OCI-LY1 (cell line): ENCODE data around the gene TSR3.

Source experiments
- H2AFZ ChIP-seq: fragments of 200-600 bp; sonication (generic), shearing (Covaris generic); 2 replicates; pipeline ENCODE4 v1.6.0; 2014; ENCODE audit warnings: antibody characterized with exemption, mild to moderate bottlenecking, low read length
- H3F3A ChIP-seq: fragments of 200-600 bp; sonication (generic), shearing (Covaris generic); 2 replicates; pipeline ENCODE4 v1.6.0; 2014; ENCODE audit warnings: mild to moderate bottlenecking, antibody characterized with exemption, low read length, moderate library complexity; ENCODE audit not compliant: insufficient read depth
- H3K27ac ChIP-seq: fragments of 200-600 bp; sonication (generic); 2 replicates; pipeline ENCODE4 v1.5.1; 2014; ENCODE audit warnings: low read length, mixed run types, mild to moderate bottlenecking, low read depth; ENCODE audit not compliant: poor library complexity, severe bottlenecking
- H3K27me3 ChIP-seq: fragments of 200-600 bp; sonication (generic); 2 replicates; pipeline ENCODE4 v1.6.0; 2014; ENCODE audit warnings: antibody characterized with exemption, mild to moderate bottlenecking, low read length, moderate library complexity; ENCODE audit not compliant: insufficient read depth
- H3K36me3 ChIP-seq: fragments of 200-600 bp; sonication (generic); 2 replicates; pipeline ENCODE4 v1.6.1; 2014; ENCODE audit warnings: mild to moderate bottlenecking, antibody characterized with exemption, low read length, moderate library complexity, mixed read lengths; ENCODE audit not compliant: insufficient read depth
- H3K4me1 ChIP-seq: fragments of 200-600 bp; sonication (generic); 2 replicates; pipeline ENCODE4 v1.5.1; 2014; ENCODE audit warnings: mild to moderate bottlenecking, low read length, moderate library complexity; ENCODE audit not compliant: insufficient read depth, severe bottlenecking
- H3K4me2 ChIP-seq: fragments of 200-600 bp; sonication (generic), shearing (Covaris generic); 2 replicates; pipeline ENCODE4 v1.6.1; 2014; ENCODE audit warnings: low read length
- H3K4me3 ChIP-seq: fragments of 200-600 bp; sonication (generic); 2 replicates; pipeline ENCODE4 v1.5.1; 2014; ENCODE audit warnings: low read length, low read depth, mild to moderate bottlenecking, mixed read lengths; ENCODE audit not compliant: poor library complexity, severe bottlenecking
- H3K79me2 ChIP-seq: fragments of 200-600 bp; shearing (Covaris generic); 2 replicates; pipeline ENCODE4 v1.6.1; 2016; ENCODE audit warnings: mixed run types, low read length, mixed read lengths; ENCODE audit not compliant: insufficient read depth
- H3K9ac ChIP-seq: fragments of 200-600 bp; sonication (generic), shearing (Covaris generic); 2 replicates; pipeline ENCODE4 v1.6.1; 2014; ENCODE audit warnings: mild to moderate bottlenecking, low read length, mixed read lengths
- H3K9me2 ChIP-seq: fragments of 200-600 bp; sonication (generic), shearing (Covaris generic); 2 replicates; pipeline ENCODE4 v1.6.1; 2014; ENCODE audit warnings: low read depth, mild to moderate bottlenecking, low read length, mixed read lengths
- H3K9me3 ChIP-seq: fragments of 200-600 bp; shearing (Covaris generic); 2 replicates; pipeline ENCODE4 v1.6.1; 2014; ENCODE audit warnings: low read length, mixed read lengths
- H4K20me1 ChIP-seq: fragments of 200-600 bp; sonication (generic), shearing (Covaris generic); 2 replicates; pipeline ENCODE4 v1.6.0; 2016; ENCODE audit warnings: mild to moderate bottlenecking, low read length; ENCODE audit not compliant: insufficient read depth
- CTCF ChIP-seq: fragments of 200-600 bp; sonication (generic), shearing (Covaris generic); IDR thresholded peaks from 2 replicates; pipeline ENCODE4 v1.5.1; 2017; ENCODE audit warnings: mild to moderate bottlenecking, antibody characterized with exemption, low read length, moderate library complexity, mixed read lengths
- EZH2 ChIP-seq: fragments of 200-600 bp; sonication (generic), shearing (Covaris generic); IDR thresholded peaks from 2 replicates; pipeline ENCODE4 v1.8.0; 2017; ENCODE audit warnings: borderline replicate concordance, mixed run types, mild to moderate bottlenecking, antibody characterized with exemption, low read length, moderate library complexity, mixed read lengths

TSR3 gene

GRCh38 chr16:1351215-1351581 is 480 bp downstream of the TSR3 start:
- Histone ChIP-seq H3F3A (no peaks in the 10 kb centered on the region), H3K4me3 (peak overlapping the region; percentile 91), H3K79me2 (0 out of 2 replicates have a peak, but pooled peaks cover 7% of the 10 kb centered on the region), H3K4me2 (peak overlapping the region; percentile 90), H3K9me2 (no peaks in the 10 kb centered on the region), H2AFZ (no peak overlapping the region), H3K36me3 (peaks cover 19% of the 10 kb centered on the region), H3K9me3 (no peaks in the 10 kb centered on the region), H3K27me3 (no peaks in the 10 kb centered on the region), H3K9ac (peak overlapping the region; percentile 84), H3K27ac (no peak overlapping the region), H4K20me1 (no peaks in the 10 kb centered on the region), H3K4me1 (peaks cover 31% of the 10 kb centered on the region)
- no peak for TF ChIP-seq EZH2

- Histone ChIP-seq H3K9me3 (no peaks in the 10 kb centered on the region), H3K4me1 (peaks cover 31% of the 10 kb centered on the region), H4K20me1 (no peaks in the 10 kb centered on the region), H3K27ac (no peak overlapping the region), H3K4me2 (peak overlapping the region; percentile 90), H3K4me3 (peak overlapping the region; percentile 91), H3K79me2 (0 out of 2 replicates have a peak, but pooled peaks cover 7% of the 10 kb centered on the region), H2AFZ (no peak overlapping the region), H3K36me3 (peaks cover 19% of the 10 kb centered on the region), H3K9ac (peak overlapping the region; percentile 84), H3F3A (no peaks in the 10 kb centered on the region), H3K9me2 (no peaks in the 10 kb centered on the region), H3K27me3 (no peaks in the 10 kb centered on the region)
- TF ChIP-seq CTCF (no peak), EZH2 (no peak)
Observed at GRCh38 chr16:1350691-1351090, 987 bp downstream of the TSR3 start.

- H3F3A ChIP-seq, result no peaks in the 10 kb centered on the region
- no peaks in the 10 kb centered on the region for H4K20me1 ChIP-seq
Observed at GRCh38 chr16:1349951-1350350, 1.7 kb downstream of the TSR3 start.

More at GRCh38 chr16:1349951-1350350, 1.7 kb downstream of the TSR3 start:
- no peak overlapping the region for H2AFZ ChIP-seq
- peaks cover 19% of the 10 kb centered on the region for H3K36me3 ChIP-seq
- H3K4me3 ChIP-seq, result no peak overlapping the region
- H3K9me3 ChIP-seq, result no peaks in the 10 kb centered on the region
- no peak overlapping the region for H3K27ac ChIP-seq
- H3K79me2 ChIP-seq, result 0 out of 2 replicates have a peak, but pooled peaks cover 7% of the 10 kb centered on the region
- peaks cover 31% of the 10 kb centered on the region for H3K4me1 ChIP-seq
- H3K9ac ChIP-seq, result no peak overlapping the region
- TF ChIP-seq EZH2 (no peak), CTCF (peak; percentile 28; the same call in 1 of the 2 replicates)
- H3K27me3 ChIP-seq, result peaks cover 2% of the 10 kb centered on the region; the same call in 1 of the 2 replicates
- H3K4me2 ChIP-seq, result peak overlapping the region; percentile 90; the same call in 1 of the 2 replicates
- no peaks in the 10 kb centered on the region for H3K9me2 ChIP-seq
